NB4 (cell line): Measurements from ENCODE around the gene RNF214.

ENCODE experiments used
- CTCF ChIP-seq: IDR thresholded peaks from one replicate; pipeline ENCODE4 v1.5.1; 2012; ENCODE audit warnings: low read depth, low read length
- MYC ChIP-seq: IDR thresholded peaks from 2 replicates; pipeline ENCODE4 v1.6.1; 2011; ENCODE audit warnings: low read depth, low read length
- POLR2A ChIP-seq: IDR thresholded peaks from 2 replicates; pipeline ENCODE4 v1.6.1; 2011; ENCODE audit warnings: mild to moderate bottlenecking; ENCODE audit not compliant: insufficient read length; ENCODE audit errors: extremely low read depth
- TF ChIP-seq, protein P1 (sequence below): IDR thresholded peaks from 2 replicates; pipeline ENCODE4 v1.6.1; 2011; ENCODE audit warnings: low read depth, low read length

DNA sequence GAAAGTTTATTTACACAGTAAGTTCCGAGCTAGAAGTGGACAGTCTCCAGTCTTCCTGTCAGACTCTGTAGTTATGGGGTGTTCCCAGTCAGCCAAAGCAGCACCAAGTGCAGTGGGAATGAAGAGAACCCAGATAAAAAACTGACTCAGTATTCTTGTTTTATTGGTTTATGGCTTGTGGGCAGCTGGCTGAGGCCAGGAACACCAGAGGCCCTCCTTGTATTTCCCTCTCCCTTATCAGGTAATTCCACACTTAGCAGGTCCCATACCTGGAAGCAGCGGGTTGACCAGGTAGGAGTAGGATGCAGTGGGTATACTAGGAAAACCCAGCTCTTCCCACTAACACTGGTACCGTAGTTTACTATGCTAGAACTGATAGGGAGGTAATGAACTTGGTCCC is 55.2 kb downstream of the RNF214 start:
- TF ChIP-seq CTCF (no peak), POLR2A (no peak), MYC (no peak)
- TF ChIP-seq, protein P1, sequence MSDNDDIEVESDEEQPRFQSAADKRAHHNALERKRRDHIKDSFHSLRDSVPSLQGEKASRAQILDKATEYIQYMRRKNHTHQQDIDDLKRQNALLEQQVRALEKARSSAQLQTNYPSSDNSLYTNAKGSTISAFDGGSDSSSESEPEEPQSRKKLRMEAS, result no peak
